ENCODE results near the gene LIF.

LIF gene

DNA sequence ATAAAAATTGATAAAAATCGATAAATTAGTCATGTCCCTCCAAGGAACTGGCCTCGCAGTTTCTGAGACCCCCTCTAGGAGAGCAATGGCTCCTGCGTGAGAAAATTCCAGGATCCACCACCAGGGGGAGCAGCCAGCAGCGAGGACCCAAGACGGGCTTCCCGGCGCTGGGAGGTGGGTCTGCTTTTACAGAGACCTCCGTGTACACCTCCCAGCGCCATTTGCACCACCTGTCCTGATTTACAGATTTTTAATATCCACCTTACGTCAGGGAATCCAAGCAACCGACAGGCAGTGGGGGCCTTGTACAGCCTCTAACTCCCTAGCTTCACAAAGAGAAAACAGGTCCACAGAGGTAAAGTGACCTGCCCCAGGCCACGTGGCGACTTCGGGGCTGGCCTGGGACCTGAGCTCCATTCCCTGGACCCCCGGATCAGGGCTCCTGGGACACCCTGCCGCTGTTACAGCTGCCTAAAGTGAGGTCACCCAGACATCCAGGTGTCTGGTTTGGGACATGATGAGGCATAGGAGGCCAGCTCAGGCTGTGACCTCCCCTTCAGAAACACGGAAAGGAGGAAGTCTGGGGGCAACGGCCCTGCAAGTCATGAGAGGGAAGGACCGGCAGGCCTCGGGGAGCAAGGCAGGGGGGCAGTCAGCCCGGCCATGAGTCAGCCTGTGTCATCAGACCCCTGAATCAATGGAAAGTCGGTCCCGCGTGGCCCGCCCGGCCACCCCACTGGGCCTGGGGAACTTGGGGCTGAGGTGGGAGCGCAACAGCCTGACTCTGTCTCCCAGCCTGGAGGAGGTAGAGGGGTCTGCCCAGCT lies 16.6 kb upstream of the LIF start:
- no peaks in the 10 kb centered on the region for H3K36me3 ChIP-seq (ENCODE audit: control insufficient read depth, insufficient read depth, low read length)
- 46 to 48% methylated on average over 27 of the region's 27 CpGs for WGBS, 2 experiments
- no peak overlapping the region for H3K4me3 ChIP-seq (ENCODE audit: insufficient read depth, low read depth, low read length)
- H3K4me1 ChIP-seq (ENCODE audit: control insufficient read depth, insufficient read depth, low read length), result peaks cover 4% of the 10 kb centered on the region
- H3K9me3 ChIP-seq (ENCODE audit: control insufficient read depth, low read length), result no peaks in the 10 kb centered on the region
- H3K27me3 ChIP-seq (ENCODE audit: control insufficient read depth, insufficient read depth, low read length, poor library complexity, severe bottlenecking), result peaks cover 6% of the 10 kb centered on the region
- H3K27ac ChIP-seq (ENCODE audit: insufficient read depth, low read depth, low read length, poor library complexity, severe bottlenecking), result no peak overlapping the region

DNA sequence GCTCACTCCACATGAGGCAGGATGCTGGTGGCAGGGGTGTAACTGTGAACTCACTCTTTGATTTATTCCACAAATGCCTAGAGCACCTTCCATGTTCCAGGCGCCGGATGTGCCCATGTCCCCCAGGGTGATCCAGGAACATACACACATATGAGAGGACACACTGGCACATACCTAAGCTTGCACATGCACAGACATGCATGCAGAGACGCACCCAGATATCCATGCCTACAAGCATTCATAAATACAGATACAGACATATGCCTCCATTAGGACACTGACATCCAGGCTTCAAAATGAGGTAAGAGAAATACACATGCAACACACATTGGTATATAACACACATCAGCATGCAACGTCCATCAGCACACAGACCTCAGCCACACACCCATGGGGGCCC lies 15.6 kb upstream of the LIF start:
- Histone ChIP-seq H3K27me3 (ENCODE audit: control insufficient read depth, insufficient read depth, low read length, poor library complexity, severe bottlenecking) (peaks cover 6% of the 10 kb centered on the region), H3K36me3 (ENCODE audit: control insufficient read depth, insufficient read depth, low read length) (no peaks in the 10 kb centered on the region), H3K4me1 (ENCODE audit: control insufficient read depth, insufficient read depth, low read length) (peaks cover 4% of the 10 kb centered on the region), H3K27ac (ENCODE audit: insufficient read depth, low read depth, low read length, poor library complexity, severe bottlenecking) (no peak overlapping the region), H3K9me3 (ENCODE audit: control insufficient read depth, low read length) (no peaks in the 10 kb centered on the region), H3K4me3 (ENCODE audit: insufficient read depth, low read depth, low read length) (no peak overlapping the region)
- WGBS, 2 experiments, result 93 to 95% methylated on average over 4 of the region's 4 CpGs

DNA sequence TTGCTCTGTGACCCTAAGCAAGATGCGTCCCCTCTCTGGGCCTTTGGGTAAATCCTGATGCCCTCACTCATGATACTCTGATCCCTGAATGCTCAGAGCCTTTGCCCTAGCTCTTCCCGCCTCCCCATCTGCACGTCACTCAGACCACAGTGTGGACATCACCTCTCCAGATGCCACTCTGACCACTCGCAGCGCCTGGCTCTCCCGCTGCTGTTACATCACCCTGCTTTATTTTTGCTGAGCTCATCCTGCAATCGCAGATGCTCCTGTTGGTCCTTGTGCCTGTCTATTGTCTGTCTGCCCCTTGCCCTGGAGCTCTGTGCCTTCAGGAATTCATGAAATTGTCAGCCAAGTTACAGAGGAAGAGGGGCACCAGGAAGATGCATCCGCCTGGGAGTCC lies 14.6 kb upstream of the LIF start:
- Histone ChIP-seq H3K4me1 (ENCODE audit: control insufficient read depth, insufficient read depth, low read length) (peaks cover 4% of the 10 kb centered on the region), H3K4me3 (ENCODE audit: insufficient read depth, low read depth, low read length) (no peak overlapping the region), H3K27ac (ENCODE audit: insufficient read depth, low read depth, low read length, poor library complexity, severe bottlenecking) (no peak overlapping the region), H3K9me3 (ENCODE audit: control insufficient read depth, low read length) (no peaks in the 10 kb centered on the region), H3K27me3 (ENCODE audit: control insufficient read depth, insufficient read depth, low read length, poor library complexity, severe bottlenecking) (peaks cover 6% of the 10 kb centered on the region), H3K36me3 (ENCODE audit: control insufficient read depth, insufficient read depth, low read length) (no peaks in the 10 kb centered on the region)
- 88 to 89% methylated on average over 8 of the region's 8 CpGs for WGBS, 2 experiments

DNA sequence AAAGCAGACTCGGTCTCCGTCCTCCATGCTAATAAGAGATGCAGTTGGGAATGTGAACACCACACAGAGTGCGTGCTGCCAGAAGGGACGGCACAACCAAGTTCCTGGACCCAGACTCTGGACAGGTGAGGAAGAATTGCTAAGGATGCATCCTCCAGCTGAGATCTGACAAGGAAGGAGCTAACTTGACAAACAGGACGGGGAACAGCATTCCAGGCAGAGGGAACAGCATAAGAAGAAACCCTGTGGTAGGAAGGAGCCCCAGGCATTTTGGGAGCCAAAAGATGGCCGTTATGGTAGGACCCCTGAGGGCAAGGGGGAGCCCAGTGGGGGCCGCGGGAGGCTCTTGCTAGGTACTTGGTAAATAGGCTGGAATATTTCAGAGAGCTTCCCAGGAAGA lies 14.1 kb upstream of the LIF start:
- Histone ChIP-seq H3K4me3 (ENCODE audit: insufficient read depth, low read depth, low read length) (no peak overlapping the region), H3K4me1 (ENCODE audit: control insufficient read depth, insufficient read depth, low read length) (peaks cover 4% of the 10 kb centered on the region), H3K36me3 (ENCODE audit: control insufficient read depth, insufficient read depth, low read length) (no peaks in the 10 kb centered on the region), H3K9me3 (ENCODE audit: control insufficient read depth, low read length) (no peaks in the 10 kb centered on the region), H3K27ac (ENCODE audit: insufficient read depth, low read depth, low read length, poor library complexity, severe bottlenecking) (no peak overlapping the region), H3K27me3 (ENCODE audit: control insufficient read depth, insufficient read depth, low read length, poor library complexity, severe bottlenecking) (peaks cover 6% of the 10 kb centered on the region)
- WGBS, 2 experiments, result 89 to 90% methylated on average over 8 of the region's 8 CpGs

DNA sequence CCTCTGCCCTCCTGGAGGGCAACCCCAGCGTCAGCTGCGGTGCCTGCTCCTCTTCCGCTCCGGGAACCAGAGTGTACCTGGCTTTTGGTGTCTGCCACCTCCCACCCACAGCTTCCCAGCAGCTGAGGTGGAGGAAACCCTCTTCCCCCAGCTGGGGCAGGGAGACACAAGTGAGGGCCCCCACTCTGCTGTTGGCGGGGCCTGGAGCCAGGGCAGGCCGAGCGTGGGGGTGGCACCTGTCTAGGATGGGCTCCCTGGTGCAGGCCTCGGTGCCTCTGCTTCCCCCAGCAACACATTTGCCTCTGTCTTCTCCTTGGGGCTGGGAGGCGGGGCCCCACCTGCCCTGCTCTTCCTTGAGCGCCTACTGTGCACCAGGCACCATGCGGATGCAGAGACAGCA lies 13.7 kb upstream of the LIF start:
- Histone ChIP-seq H3K4me1 (ENCODE audit: control insufficient read depth, insufficient read depth, low read length) (peaks cover 4% of the 10 kb centered on the region), H3K4me3 (ENCODE audit: insufficient read depth, low read depth, low read length) (no peak overlapping the region), H3K36me3 (ENCODE audit: control insufficient read depth, insufficient read depth, low read length) (no peaks in the 10 kb centered on the region), H3K9me3 (ENCODE audit: control insufficient read depth, low read length) (no peaks in the 10 kb centered on the region), H3K27ac (ENCODE audit: insufficient read depth, low read depth, low read length, poor library complexity, severe bottlenecking) (no peak overlapping the region), H3K27me3 (ENCODE audit: control insufficient read depth, insufficient read depth, low read length, poor library complexity, severe bottlenecking) (peaks cover 6% of the 10 kb centered on the region)
- 91 to 92% methylated on average over 11 of the region's 11 CpGs for WGBS, 2 experiments

DNA sequence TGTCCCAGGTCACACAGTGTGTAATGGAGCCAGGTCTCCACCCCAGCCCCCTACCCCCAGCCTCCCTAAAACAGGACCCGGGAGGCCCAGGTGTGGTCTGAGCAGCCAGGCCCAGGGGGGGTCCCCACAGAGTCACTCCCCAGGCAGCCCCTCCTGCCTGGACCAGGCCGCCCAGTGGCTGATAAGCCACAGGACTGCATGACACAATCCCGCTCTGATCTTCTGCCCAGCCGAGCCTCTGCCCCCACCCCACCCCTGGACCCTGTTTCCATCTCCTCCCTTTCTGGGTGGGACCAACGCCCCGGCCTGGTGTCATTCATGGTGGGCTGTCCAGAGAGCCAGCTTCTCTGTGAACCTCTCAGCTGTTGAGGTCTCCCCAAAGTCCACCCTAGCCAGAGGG lies 7.8 kb upstream of the LIF start:
- peaks cover 5% of the 10 kb centered on the region for H3K4me1 ChIP-seq (ENCODE audit: control insufficient read depth, insufficient read depth, low read length)
- no peak overlapping the region for H3K4me3 ChIP-seq (ENCODE audit: insufficient read depth, low read depth, low read length)
- H3K27me3 ChIP-seq (ENCODE audit: control insufficient read depth, insufficient read depth, low read length, poor library complexity, severe bottlenecking), result no peaks in the 10 kb centered on the region
- H3K27ac ChIP-seq (ENCODE audit: insufficient read depth, low read depth, low read length, poor library complexity, severe bottlenecking), result no peak overlapping the region
- H3K9me3 ChIP-seq (ENCODE audit: control insufficient read depth, low read length), result no peaks in the 10 kb centered on the region
- no peaks in the 10 kb centered on the region for H3K36me3 ChIP-seq (ENCODE audit: control insufficient read depth, insufficient read depth, low read length)
- WGBS, 2 experiments, result 68 to 79% methylated on average over 6 of the region's 6 CpGs

DNA sequence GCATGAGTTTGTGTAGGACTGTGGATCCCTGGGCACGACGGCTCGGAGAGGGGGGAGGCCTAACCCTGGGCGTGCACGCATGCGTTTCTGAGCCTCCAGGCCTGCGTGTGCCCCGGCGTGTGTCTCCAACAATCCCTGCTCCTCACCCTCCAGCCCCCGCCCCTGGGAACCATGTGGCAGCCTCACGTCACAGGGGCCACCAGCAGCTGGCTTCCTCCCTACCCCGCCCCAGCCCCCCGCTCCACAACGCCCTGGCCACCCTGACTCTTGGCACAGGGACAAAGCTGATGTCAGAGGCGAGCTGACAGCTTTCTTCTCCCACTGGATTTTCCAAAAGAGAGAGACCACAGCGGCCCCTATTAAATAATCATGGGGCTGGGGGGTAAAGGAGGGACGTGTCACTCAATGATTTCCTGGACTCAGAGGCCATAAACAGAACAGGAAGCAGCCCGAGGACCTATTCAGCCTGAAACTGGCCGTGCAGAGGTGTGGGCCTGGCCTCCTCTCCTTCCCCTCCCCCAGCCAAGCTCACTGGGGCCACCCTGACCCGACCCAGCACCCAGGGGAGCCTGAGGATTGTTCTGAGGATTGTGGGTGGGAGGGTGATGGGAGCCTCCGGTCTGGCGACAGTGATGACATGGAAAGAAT lies 6.8 kb upstream of the LIF start:
- peaks cover 1% of the 10 kb centered on the region for H3K27me3 ChIP-seq (ENCODE audit: control insufficient read depth, insufficient read depth, low read length, poor library complexity, severe bottlenecking)
- H3K27ac ChIP-seq (ENCODE audit: insufficient read depth, low read depth, low read length, poor library complexity, severe bottlenecking), result no peak overlapping the region
- H3K9me3 ChIP-seq (ENCODE audit: control insufficient read depth, low read length), result no peaks in the 10 kb centered on the region
- no peak overlapping the region for H3K4me3 ChIP-seq (ENCODE audit: insufficient read depth, low read depth, low read length)
- peaks cover 13% of the 10 kb centered on the region for H3K4me1 ChIP-seq (ENCODE audit: control insufficient read depth, insufficient read depth, low read length)
- WGBS, 2 experiments, result 76 to 77% methylated on average over 22 of the region's 22 CpGs
- no peaks in the 10 kb centered on the region for H3K36me3 ChIP-seq (ENCODE audit: control insufficient read depth, insufficient read depth, low read length)

DNA sequence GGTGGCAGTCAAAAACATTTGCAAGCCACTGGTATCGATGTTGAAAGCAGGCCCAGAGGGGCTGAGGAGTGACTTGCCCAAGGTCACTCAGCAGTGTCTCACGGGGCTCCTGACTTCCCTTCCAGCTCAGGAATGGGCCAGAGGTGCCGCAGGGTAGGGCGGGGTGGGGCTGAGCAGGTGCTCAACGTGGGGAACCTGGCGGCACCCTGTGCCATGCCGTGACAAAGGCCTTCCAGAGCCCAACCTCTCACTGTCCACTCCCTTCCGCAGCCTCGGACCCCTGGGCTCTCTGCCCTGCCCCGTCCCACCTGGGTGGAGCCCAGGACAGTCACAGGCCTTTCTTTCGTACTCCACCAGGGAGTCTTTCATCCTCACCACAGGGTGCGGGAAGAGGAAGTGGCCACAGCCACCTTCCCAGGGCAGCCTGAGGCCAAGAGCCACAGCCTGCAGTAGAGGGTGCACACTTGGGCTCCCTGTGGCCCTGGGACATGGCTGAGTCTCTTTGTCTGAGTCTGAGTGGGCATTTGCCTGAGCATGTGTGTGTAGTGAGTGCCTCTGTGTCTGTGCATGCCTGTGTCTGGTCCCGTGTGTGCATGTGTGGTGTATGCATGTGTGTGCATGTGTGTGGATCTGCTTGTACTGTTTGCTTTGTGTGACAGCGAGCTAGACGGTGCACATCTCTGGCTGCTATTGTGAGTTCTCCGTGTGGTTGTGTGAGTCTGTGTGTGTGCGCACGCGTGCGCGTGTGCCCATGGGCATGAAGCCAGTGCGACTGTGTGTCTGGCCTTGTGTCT lies 6.0 kb upstream of the LIF start:
- WGBS, 2 experiments, result 85 to 86% methylated on average over 22 of the region's 22 CpGs
- Histone ChIP-seq H3K36me3 (ENCODE audit: control insufficient read depth, insufficient read depth, low read length) (no peaks in the 10 kb centered on the region), H3K27me3 (ENCODE audit: control insufficient read depth, insufficient read depth, low read length, poor library complexity, severe bottlenecking) (peaks cover 8% of the 10 kb centered on the region), H3K4me1 (ENCODE audit: control insufficient read depth, insufficient read depth, low read length) (peaks cover 13% of the 10 kb centered on the region), H3K9me3 (ENCODE audit: control insufficient read depth, low read length) (no peaks in the 10 kb centered on the region), H3K27ac (ENCODE audit: insufficient read depth, low read depth, low read length, poor library complexity, severe bottlenecking) (no peak overlapping the region), H3K4me3 (ENCODE audit: insufficient read depth, low read depth, low read length) (no peak overlapping the region)

DNA sequence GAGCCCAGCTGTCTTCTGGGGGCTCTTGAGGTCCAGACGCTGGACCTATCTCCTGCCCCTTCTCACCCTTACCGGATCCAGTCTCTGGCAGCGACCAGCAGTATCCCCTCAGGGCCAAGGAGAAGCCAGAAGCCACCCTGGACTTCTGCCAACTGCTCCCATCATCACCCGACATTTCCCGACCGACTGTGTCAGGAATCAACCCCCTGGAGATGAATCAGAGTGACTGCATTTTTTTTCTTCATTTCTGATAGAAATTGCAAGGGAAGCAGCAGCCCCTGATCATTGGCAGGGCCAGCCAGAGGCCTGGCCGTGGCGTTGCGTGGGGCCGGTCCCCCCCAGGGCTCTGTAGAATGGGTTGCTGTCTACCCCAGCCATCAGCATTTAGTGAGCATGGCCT lies 5.2 kb upstream of the LIF start:
- 90 to 92% methylated on average over 10 of the region's 10 CpGs for WGBS, 2 experiments
- Histone ChIP-seq H3K4me1 (ENCODE audit: control insufficient read depth, insufficient read depth, low read length) (peaks cover 13% of the 10 kb centered on the region), H3K27ac (ENCODE audit: insufficient read depth, low read depth, low read length, poor library complexity, severe bottlenecking) (no peak overlapping the region), H3K9me3 (ENCODE audit: control insufficient read depth, low read length) (no peaks in the 10 kb centered on the region), H3K27me3 (ENCODE audit: control insufficient read depth, insufficient read depth, low read length, poor library complexity, severe bottlenecking) (peaks cover 17% of the 10 kb centered on the region), H3K36me3 (ENCODE audit: control insufficient read depth, insufficient read depth, low read length) (no peaks in the 10 kb centered on the region), H3K4me3 (ENCODE audit: insufficient read depth, low read depth, low read length) (no peak overlapping the region)

DNA sequence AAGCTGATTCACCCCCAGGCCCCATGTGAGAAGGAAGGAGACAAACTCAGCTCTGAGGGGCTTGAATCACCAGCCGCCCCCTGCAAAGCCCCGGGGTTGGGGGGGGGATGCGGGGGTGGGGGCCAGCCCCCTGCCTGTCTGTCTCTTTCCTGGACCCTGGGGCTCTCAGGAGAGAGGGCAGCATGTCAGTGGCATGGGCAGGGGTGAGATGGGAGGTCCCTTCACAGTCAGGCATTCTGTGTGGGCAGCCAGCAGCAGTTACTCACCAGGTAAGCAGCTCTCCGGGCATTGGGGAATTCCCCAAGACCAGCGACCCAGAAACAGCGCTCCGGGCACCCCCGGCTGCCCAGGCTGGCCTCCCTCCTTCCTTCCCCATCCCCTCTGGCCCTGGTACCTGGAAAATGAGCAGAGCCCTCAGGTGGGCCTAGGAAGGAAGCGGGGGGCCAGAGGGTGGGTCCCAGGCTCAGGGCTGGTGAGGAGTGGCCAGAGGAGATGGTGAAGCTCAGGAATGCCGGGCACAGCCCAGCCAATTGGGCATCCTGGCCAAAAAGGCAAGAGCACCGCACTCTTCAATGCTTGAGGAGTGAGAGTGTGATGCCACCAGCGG lies 4.2 kb upstream of the LIF start:
- WGBS, 2 experiments, result 74 to 81% methylated on average over 12 of the region's 12 CpGs
- Histone ChIP-seq H3K27me3 (ENCODE audit: control insufficient read depth, insufficient read depth, low read length, poor library complexity, severe bottlenecking) (peaks cover 27% of the 10 kb centered on the region), H3K27ac (ENCODE audit: insufficient read depth, low read depth, low read length, poor library complexity, severe bottlenecking) (no peak overlapping the region)

More for the DNA sequence above, 4.2 kb upstream of the LIF start:
- Histone ChIP-seq H3K9me3 (ENCODE audit: control insufficient read depth, low read length) (no peaks in the 10 kb centered on the region), H3K36me3 (ENCODE audit: control insufficient read depth, insufficient read depth, low read length) (no peaks in the 10 kb centered on the region), H3K4me3 (ENCODE audit: insufficient read depth, low read depth, low read length) (no peak overlapping the region), H3K4me1 (ENCODE audit: control insufficient read depth, insufficient read depth, low read length) (peaks cover 15% of the 10 kb centered on the region)

Measured in ectodermal cell (in vitro differentiated cells).